IPS DF 4.7 (cell line): ENCODE results near the gene SNTG2.

Source experiments
- DNase-seq: peaks from one replicate; pipeline ENCODE4 v3.0.0-alpha.2; 2013; ENCODE audit warnings: low spot score; ENCODE audit errors: extremely low read depth

Gene SNTG2

DNA sequence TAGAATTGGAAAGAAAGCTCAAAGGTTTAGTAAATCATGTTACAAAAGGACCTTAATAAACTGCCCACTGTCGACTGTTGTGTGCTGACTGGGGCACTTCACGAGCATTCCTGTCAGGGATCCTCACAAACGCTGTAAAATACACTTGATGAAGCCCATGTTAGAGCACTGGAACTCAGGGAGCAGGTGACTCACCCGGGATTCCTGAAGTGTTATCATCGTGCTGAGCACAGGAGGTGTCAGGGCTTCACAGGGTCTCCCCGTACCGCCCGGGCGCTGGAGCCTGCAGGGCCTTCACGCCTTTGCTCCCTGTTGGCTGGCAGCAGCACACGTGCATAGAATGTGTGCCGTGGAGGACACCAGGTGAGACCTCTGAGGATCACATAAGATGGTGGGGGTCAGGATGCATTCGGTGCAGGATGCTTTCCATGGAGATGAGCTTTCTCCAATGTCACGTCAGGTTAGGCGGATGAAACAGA lies 187.3 kb downstream of the SNTG2 start:
- DNase-seq, result no peak

DNA sequence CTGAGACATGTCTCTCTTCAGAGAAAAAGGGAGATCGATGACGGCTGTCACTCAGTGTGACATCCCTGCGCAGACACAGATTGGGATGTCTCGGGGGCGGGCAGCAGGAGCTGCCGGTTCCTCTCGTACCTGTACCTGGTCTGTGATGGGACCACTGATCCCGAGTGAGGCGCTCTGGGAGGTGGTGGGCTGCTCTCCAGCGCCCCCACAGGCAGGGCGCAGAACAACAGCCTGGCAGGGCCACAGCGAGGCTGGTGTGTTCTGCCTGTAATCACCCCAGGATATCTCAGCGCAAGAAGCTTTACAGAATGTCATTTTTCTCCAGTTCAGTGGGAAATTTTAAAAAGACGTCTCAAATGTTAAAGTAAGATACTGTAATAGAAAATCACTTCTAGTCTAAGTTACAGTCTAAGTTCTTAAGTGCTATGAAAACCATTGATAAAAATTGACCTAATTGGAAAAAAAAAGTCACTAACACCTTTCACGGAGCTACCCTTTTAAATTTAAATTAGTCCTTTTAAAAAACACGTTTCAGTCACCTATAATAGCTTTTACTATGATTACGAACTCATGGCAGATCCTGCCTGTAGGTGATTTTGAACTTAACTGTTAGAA lies 189.8 kb downstream of the SNTG2 start:
- peak; percentile 11 for DNase-seq

DNA sequence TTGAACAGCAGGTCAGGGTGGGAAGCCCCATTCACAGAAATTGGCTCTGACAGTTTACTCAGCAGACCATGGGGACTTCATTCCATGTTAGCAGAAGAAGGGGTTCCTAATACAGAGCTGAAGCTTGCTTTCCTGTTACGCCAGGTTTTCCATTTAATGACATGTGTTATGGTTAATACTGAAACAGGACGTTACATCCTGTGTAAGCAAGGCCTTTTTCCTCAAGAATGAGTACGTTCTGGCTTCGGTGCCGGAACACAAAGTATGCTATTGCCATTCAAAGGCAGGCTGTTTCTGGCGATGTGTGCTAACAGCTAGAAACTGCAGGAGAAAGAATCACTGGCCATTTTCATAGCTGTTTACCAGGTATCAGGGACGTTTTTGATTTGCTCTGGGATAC lies 190.4 kb downstream of the SNTG2 start:
- DNase-seq, result no peak

DNA sequence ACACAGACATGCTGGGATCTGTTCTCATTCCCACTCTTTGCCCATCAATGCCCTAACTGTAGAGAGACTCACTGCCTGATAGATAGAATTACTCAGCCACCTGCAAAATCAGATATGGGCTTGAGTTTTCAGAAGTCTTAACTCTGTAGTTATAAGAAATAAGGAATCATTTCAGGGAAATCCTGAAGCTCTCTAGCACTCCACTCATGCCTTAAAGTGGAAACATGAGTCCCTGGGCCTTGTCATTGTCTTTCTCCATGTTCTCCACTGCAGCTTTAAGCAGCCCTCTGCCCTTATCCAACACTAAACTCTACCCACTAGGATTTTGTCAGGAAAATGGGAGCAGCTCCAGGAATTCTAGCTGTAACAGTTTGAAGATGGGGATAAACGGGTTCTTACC lies 192.5 kb downstream of the SNTG2 start:
- DNase-seq, result no peak

DNA sequence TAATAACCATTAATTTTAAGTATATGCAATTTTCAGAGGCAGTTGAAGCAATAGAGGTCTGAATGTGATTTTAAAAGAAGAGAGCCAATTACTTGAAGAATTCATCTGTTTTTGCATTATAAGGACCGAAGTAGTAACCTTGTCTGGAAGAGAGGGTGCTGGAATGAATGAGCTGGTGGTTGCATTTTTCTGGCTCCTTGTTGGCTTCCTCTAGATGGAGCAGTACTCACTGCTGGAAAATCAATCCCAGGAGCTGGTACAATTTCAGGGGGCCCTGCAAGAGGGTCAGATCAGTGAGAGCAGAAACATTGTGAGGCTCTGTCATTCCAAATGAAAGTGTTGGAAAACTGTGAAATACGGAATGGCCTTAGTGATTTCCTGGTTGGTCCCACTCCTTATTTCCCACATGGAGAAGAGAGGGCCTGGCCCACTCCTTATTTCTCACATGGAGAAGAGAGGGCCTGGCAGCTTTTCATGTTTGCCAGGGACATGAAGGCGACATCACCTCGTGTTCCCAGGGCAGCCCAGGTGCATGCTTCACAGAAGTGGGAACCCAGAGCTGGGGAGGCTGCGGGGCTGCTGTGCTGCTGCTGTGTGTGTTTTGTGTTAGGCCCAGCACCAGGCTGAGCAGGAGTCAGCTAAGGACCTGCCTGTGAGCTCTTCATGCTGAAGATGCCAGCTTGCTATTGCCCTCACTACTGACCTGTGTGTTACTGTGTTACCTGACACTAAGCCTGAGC lies 197.4 kb downstream of the SNTG2 start:
- DNase-seq, result no peak

DNA sequence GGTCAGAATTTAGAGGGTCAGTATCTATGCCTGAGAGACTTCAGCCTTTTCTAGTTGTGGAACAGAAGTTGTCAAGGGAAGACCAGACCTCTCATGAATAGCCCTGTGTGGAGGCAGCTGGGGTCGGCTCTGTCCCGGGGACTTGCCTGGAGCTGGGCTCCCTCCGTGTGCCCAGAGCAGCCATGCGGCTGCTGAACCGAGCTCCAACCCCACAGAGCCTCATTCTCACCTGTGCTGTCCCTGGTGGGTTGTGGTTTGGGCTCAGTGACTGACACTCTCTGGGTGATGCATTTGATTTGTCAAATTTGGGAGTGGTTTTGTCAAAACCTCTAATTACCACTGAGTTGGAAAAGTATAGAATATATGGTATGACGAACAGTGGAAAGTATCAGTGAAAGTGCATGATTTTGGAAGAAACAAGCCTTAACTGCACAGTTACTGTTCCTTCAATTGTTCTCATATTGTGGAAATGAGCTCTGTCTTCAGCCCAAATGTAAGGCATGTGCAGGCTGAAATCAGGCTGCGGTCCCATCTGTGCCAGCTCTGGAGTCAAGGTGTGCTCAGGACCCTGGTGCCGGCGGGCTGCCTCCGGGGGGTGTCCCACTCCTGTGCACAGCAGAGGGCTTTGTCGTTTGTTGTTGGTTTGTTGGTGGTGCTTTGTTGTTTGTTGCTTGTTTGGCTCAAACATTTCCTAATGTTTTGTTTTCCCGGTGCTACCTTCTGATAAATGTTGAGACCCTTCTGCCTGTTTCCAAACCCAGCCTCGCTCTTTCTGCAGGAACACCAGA lies 200.3 kb downstream of the SNTG2 start:
- no peak for DNase-seq

DNA sequence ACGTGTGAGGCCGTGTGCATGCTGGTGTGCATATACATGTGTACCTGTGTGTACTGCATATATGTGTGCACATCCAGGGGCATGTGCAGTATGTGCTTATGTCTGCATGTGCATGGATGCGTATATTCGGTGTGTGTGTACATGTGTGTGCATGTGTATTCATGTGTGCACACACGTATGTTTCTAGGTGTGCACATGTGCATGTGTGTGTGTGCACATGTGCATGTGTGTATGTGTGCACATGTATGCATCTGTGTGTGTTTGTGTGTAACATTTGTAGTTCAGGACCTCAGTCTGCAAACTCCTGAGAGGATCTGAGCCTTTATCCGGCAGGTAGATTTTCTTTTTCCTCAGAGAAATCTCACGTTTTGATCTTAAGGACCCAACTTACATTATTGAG lies 201.7 kb downstream of the SNTG2 start:
- DNase-seq, result no peak

DNA sequence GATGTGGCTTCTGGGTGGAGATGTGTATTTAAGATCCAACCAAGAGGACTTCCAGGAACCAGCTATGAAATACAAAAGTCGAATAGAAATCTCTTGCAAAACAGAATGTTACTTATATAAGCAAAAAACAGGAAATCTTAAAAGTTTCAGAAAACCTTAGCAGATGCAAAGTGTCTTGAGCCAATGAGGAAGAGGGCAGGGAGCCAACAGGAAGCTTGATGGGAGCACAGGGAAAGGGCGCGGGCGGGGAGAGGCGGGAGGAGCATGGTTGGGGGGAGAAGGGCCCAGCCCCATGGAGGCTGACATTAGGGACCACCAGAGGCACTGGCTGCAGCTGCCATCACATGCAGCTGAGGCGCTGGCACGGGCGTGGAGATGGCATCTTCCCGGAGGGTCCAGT lies 203.3 kb downstream of the SNTG2 start:
- DNase-seq, result no peak

DNA sequence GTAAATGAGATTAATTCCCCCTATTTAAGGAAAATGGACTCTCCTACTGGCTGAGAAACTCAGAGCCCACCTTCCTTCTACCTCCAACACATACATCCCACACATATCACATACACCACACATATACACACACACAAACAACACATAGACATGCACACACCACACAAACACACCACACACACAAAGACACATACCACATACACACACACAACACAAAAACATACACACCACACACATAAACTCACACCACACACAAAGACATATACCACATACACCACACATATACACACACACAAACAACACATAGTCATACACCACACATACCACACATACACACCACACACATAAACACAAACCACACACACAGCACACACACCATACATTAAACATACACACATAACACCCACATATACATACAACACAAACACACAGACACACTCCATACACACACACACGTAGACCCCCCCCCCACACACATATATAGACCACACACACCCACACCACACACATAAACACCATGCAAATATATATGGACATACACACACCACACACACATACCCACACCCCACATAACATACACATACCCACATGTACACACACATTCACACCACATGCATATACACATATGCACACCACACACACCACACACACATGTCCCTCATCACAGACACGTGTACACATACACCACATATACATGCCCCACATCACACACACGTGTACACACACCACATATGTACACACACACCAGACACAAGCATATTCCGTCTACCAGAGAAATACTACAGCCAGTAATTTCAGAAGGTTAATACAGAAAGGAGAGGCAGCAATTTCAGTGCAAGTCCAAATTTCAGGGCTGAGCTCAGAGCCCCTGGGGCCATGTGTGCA lies 204.3 kb downstream of the SNTG2 start:
- no peak for DNase-seq

DNA sequence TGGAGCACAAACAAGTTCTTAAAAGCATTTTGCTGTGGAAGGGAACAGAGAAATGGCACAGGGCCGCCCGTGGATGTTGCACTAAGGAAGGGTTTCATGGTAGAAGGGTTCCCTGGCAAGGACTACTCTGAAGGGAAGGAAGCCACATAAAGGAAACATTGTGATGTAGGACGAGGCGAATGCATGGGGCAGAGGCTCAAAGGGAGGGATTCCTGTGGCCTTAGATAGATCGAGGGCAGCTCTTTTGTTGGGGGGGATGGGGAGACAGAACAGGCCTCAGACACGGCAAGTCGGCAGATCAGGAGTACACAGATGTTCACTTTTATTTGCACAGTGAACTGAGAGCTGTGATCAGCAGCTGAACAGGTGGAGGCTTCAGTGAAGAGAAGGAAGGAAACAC lies 205.4 kb downstream of the SNTG2 start:
- DNase-seq, result no peak

DNA sequence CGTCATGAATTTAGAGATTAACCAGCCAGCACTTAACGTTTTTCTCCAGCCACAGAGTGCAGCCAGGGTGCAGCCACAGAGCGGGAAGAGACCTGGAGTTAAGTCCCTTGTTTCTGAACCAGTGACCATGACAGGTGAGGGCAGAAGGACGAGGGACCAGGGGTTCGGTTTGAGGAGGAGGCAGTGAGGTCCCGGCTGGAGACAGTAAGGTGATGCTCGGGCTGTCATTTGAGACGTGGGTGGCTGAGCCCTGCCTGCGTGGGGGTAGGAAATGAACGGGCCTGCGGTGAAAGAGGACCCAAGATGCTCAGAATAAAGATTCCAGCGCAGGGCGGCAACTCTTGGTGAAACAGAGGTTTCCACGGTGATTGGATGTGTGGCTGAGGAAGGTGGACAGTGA lies 205.9 kb downstream of the SNTG2 start:
- no peak for DNase-seq

DNA sequence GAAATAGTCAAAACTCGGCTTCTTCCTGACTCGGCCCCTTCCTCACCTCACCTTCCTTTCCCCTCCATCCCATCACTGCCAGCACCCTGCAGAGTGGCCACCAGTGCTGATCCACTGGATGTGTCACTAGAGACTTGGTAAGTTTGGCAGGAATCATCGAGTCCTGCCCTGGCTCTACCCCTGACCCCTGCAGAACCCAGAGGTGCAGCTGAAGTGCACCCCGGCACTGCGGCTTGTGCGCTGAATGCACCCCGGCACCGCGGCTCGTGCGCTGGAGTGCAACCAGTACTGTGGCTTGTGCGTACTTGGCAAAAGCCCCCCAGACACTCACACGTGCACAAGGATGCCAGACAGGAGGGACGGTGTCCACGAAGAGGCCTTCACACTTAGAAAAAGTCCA lies 206.5 kb downstream of the SNTG2 start:
- no peak for DNase-seq

DNA sequence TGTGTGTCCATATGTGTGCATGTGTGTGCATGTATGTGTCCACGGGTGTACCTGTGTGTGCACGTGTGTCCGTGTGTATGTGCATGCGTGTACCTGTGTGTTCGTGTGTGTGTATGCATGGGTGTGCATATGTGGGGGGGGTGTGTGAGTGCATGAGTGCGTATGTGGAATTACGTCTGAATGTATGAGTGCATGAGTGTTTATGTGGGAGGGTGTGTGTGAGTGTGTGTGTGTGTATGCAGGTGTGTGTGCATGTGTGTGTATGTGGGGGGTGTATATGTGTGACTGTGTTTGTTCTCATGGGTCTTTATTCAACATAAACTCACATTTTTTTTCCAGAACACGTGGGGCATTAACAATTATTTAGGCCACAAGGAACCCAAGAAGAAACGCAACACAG lies 208.4 kb downstream of the SNTG2 start:
- no peak for DNase-seq

DNA sequence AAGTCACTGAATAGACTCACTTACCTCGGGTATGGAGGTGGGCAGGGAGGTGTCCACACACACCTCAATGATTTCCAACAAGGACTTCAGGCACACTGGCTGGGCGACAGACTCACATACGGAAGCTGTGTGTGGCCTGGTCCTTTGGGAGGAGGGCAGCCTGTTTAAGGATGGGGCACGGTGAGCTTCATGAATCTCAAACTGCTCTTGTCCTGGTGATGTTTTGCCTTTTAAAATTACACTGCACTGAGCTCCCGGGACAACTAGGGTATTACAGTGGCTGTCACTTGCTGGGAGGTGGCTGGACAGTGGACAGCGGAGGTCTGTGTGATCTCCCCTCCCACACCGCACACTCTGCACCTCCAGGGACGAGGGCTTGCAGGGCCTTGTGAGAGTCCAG lies 211.6 kb downstream of the SNTG2 start:
- DNase-seq, result no peak

DNA sequence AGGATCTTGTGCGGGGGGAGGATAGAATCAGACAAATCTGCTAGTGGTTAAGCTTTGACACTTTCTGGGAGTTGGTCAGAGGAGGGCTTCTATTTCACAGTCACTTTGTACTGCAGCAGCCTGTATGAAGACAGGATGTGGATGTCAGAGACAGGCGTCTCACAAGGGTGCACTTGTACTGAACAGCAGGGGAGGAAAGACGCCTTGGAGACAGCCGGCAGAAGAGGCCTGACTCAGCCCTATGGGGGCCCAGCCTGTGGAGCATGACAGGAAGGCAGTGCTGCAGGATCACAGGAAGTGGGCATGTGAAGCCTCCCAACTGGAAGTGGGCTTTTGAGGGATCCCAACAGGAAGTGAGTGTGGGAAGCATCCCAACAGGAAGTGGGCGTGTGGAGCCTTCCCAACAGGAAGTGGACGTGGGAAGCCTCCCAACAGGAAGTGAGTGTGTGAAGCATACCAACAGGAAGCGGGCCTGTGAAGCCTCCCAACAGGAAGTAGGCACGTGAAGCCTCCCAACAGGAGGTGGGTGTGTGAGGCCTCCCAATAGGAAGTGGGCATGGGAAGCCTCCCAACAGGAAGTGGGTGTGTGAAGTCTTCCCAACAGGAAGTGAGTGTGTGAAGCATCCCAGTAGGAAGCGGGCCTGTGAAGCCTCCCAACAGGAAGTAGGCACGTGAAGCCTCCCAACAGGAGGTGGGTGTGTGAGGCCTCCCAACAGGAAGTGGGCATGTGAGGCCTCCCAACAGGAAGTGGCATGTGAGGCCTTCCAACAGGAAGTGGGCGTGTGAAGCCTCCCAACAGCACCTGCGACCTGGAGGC lies 212.3 kb downstream of the SNTG2 start:
- no peak for DNase-seq

DNA sequence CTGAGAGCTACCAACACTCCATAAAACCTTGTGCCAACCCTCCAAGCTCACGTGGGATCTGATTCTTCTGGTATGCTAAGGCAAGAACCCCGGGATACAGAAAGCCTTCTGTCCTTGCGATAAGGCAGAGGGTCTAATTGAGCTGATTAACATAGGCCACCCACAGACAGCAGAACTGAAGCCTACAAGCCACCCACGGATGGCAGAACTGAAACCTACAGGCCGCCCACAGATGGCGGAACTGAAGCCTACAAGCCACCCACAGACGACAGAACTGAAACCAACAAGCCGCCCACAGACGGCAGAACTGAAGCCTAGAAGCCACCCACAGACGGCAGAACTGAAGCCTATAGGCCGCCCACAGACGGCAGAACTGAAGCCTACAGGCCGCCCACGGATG lies 216.3 kb downstream of the SNTG2 start:
- DNase-seq, result no peak

DNA sequence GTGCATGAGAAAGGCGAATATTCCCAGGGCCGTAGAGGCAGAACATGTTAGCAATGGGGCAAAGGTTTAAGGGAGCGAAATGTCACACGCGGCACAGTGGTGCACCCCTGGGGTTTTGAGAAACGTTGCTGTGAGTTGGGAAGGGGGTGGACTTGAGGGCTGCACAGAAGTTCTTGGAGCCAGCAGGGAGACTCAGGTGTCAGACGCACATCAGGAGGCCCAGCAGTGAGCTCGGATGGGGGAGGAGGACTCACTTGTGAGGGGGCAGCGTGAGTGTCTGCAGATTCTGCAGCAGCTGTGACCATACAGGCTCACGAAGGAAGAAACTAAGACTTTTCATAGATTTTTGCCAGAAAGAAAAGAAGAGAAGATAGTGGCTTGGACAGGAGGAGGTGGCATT lies 218.2 kb downstream of the SNTG2 start:
- no peak for DNase-seq

DNA sequence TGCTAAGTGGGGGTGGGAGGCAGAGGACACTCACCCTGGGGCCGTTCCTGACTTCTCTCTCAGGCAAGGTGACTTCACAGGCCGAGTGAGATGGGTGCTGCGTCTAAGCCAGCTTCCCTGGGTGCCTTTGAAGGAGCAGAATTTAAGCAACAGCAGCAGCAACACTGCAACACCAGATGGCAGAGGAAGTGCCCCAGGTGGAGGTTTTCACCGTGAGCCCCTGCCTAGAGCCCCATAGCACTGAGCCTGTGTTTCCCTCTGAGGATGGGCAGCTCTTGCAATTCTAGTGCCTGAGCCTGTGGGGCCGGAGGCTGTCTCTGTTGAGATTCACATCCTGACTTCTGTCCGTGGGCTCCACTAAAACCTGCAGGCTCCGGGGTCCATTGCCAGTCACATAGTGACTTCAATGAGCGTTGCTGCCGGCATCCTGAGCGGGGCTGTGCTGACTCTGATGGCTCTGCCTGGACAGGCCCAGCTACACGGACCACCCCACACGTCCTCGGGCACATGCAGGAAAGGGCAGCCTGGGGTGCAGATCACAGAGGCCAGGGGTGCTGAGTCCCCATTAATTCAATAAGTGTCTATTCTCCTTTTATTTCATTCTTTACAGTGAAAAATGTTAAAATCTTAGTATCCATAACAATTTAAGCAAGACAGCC lies 218.8 kb downstream of the SNTG2 start:
- no peak for DNase-seq

DNA sequence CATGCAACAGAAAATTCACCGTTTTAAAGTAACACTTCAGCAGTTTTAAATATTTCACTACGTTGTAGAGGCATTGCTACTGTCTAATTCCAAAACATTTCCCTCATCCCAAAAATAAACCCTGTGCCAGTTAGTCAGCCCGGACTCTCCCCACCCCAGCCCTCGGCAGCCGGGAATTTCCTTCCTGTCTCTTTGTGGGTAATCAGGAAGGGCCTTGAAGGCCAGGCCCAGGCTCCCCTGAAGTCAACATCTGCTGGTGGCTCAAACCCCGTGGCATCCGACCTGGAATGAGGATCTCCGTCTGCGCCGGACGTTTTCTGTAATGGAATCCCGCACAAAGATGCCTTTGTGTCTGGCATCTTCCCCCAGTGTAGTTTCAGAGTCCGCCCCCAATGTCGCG lies 219.6 kb downstream of the SNTG2 start:
- no peak for DNase-seq

DNA sequence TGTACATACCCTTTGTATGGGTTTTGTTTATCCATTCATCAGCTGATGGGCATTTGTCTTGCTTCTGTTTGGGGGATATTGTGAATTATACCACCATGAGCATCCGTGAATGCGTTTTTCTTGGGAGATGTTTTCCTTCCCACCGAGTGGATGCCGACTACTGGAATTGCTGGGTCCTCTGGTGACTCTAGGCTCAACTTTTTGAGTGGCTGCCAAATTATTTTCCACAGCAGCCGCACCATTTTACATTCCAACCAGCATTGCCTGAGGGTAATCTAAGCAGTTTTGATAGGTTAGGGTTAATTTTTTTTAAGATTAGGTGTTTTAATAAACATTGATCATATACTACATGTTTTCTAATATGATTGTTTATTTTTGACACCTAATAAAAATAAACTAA lies 220.1 kb downstream of the SNTG2 start:
- no peak for DNase-seq
